ENCODE data around the gene CCDC106. TPM values are rescaled to one million over a fixed set of nuclear protein-coding genes. Genes with fewer than 3 reads are reported as not detected.
A peak's percentile ranks its signal among the peaks of the same experiment; 100 is the strongest.

The CCDC106 gene
- total RNA-seq, 1 experiment from 2014 or later = 19.9 TPM

DNA sequence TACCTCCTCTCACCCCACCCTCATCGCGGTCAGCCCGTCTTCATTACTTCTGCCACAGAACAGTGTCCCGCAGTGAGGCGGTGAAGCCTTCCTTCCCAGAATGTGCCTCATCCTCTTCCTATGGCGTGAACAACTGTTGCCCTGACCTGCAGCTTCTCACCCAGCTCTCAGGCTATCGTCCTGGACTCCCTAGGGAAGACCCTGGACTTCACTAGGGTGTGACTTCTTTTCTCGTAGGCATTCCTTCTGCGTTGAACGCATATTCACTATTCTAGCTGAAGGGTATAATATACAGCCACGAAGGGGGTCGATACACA, 41.6 kb upstream of the CCDC106 start:
- Histone ChIP-seq H3K27ac (ENCODE audit: insufficient read length, low read depth, low read length) (no peak overlapping the region), H3K79me1 (ENCODE audit: insufficient read depth, low read depth, low read length, poor library complexity, severe bottlenecking) (peaks cover 4% of the 10 kb centered on the region), H3K79me2 (ENCODE audit: insufficient read depth, low read length) (peaks cover 1% of the 10 kb centered on the region; the same call in 1 of the 2 replicates), H2BK5ac (ENCODE audit: insufficient read length, low read length) (no peak overlapping the region), H4K8ac (replicated peaks; ENCODE audit: insufficient read length, low read depth, low read length) (no peak overlapping the region), H4K5ac (ENCODE audit: insufficient read length, low read depth, low read length) (no peak overlapping the region), H3K9ac (ENCODE audit: extremely low read depth, insufficient read length, low read length) (peak overlapping the region; percentile 75), H3K23me2 (ENCODE audit: insufficient read length, low read depth, low read length, poor library complexity, severe bottlenecking) (peaks cover 8% of the 10 kb centered on the region), H2AFZ (ENCODE audit: low read length) (no peak overlapping the region), H3K23ac (ENCODE audit: insufficient read length, low read depth, low read length) (no peak overlapping the region), H2BK120ac (ENCODE audit: low read depth, low read length, poor library complexity, severe bottlenecking) (no peak overlapping the region), H3K56ac (ENCODE audit: insufficient read length, low read depth, low read length) (no peak overlapping the region), H3T11ph (ENCODE audit: low read length) (no peak overlapping the region), H2BK20ac (ENCODE audit: low read depth, low read length, poor library complexity, severe bottlenecking) (no peak overlapping the region), H2BK12ac (ENCODE audit: insufficient read length, low read depth, low read length) (no peak overlapping the region), H3K4me1 (ENCODE audit: insufficient read depth, low read length) (0 out of 2 replicates have a peak, but pooled peaks cover 3% of the 10 kb centered on the region), H3K4me2 (ENCODE audit: insufficient read depth, insufficient read length, low read length) (peak overlapping the region; percentile 72), H3K14ac (ENCODE audit: insufficient read depth, low read length) (peak overlapping the region; percentile 45; the same call in 1 of the 2 replicates), H2AK5ac (ENCODE audit: insufficient read length, low read length) (no peak overlapping the region), H4K20me1 (ENCODE audit: control insufficient read depth, insufficient read depth, insufficient read length) (no peaks in the 10 kb centered on the region), H3K18ac (ENCODE audit: insufficient read length, low read depth, low read length) (no peak overlapping the region), H2BK15ac (ENCODE audit: low read depth, low read length) (no peak overlapping the region), H3K4ac (ENCODE audit: low read depth, low read length) (no peak overlapping the region), H3K27me3 (ENCODE audit: insufficient read depth, low read length) (no peaks in the 10 kb centered on the region), H4K91ac (ENCODE audit: insufficient read length, low read depth, low read length) (no peak overlapping the region), H3K9me3 (ENCODE audit: control insufficient read depth, low read depth, low read length) (no peaks in the 10 kb centered on the region)
- H3K4me1 Mint-ChIP-seq = peaks cover 27% of the 10 kb centered on the region in 2 experiments
- peaks cover 0 to 4% of the 10 kb centered on the region in 2 experiments; a peak in 1 of 5 replicates for H3K9me3 Mint-ChIP-seq
- no peaks in the 10 kb centered on the region for H3K27me3 Mint-ChIP-seq (ENCODE audit: low read depth)
- no CpG with 5 or more reads among the region's 12 CpGs for WGBS (ENCODE audit: extremely low coverage, insufficient read length, low lambda C conversion rate)
- TF ChIP-seq, protein P1, sequence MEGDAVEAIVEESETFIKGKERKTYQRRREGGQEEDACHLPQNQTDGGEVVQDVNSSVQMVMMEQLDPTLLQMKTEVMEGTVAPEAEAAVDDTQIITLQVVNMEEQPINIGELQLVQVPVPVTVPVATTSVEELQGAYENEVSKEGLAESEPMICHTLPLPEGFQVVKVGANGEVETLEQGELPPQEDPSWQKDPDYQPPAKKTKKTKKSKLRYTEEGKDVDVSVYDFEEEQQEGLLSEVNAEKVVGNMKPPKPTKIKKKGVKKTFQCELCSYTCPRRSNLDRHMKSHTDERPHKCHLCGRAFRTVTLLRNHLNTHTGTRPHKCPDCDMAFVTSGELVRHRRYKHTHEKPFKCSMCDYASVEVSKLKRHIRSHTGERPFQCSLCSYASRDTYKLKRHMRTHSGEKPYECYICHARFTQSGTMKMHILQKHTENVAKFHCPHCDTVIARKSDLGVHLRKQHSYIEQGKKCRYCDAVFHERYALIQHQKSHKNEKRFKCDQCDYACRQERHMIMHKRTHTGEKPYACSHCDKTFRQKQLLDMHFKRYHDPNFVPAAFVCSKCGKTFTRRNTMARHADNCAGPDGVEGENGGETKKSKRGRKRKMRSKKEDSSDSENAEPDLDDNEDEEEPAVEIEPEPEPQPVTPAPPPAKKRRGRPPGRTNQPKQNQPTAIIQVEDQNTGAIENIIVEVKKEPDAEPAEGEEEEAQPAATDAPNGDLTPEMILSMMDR (conservative IDR thresholded peaks at IDR 0.05) = no peak
- peak overlapping the region; percentile 92 to 99 (median 97); a peak in 6 of 7 replicates for H3K27ac Mint-ChIP-seq
- DNase-seq = no peak
- H3K4me3 Mint-ChIP-seq = peak overlapping the region; percentile 92 to 97
- peaks cover 14 to 32% (median 23%) of the 10 kb centered on the region in 3 experiments for H3K36me3 Mint-ChIP-seq (ENCODE audit: insufficient read depth in 1 of 3, low read depth in 3 of 3)

Measured in H9 (cell line).